Activated naive CD8-positive, alpha-beta T cell treated with anti-CD3 and anti-CD28 coated beads for 36 hours (primary cell): ENCODE results near the gene CLCN4. TPM values are rescaled to one million over a fixed set of nuclear protein-coding genes. Genes with fewer than 3 reads are reported as not detected.

ENCODE experiments used
- DNase-seq: peaks from one replicate; pipeline ENCODE4 v3.0.0; 2021
- H3K27ac Mint-ChIP-seq: one replicate; pipeline ENCODE4 v1.8.0; 2022; ENCODE audit warnings: mild to moderate bottlenecking, moderate library complexity, mixed read lengths
- H3K27me3 Mint-ChIP-seq: one replicate; pipeline ENCODE4 v1.8.0; 2022; ENCODE audit warnings: mild to moderate bottlenecking, mixed read lengths
- H3K36me3 Mint-ChIP-seq: one replicate; pipeline ENCODE4 v1.8.0; 2021; ENCODE audit warnings: mild to moderate bottlenecking, mixed read lengths
- H3K4me1 Mint-ChIP-seq: one replicate; pipeline ENCODE4 v1.8.0; 2021; ENCODE audit warnings: mixed read lengths
- H3K4me3 Mint-ChIP-seq: one replicate; pipeline ENCODE4 v1.8.0; 2022; ENCODE audit warnings: mild to moderate bottlenecking, moderate library complexity, mixed read lengths
- H3K9me3 Mint-ChIP-seq: one replicate; pipeline ENCODE4 v1.8.0; 2022; ENCODE audit warnings: mixed read lengths
- total RNA-seq, 2 experiments: library from RNA; stranded (reverse); gene quantifications; one replicate each; pipeline ENCODE4 v1.2.3, GENCODE V29; 2021

The CLCN4 gene
- total RNA-seq, 2 experiments from 2014 or later, result 0.04 to 0.38 TPM

DNA sequence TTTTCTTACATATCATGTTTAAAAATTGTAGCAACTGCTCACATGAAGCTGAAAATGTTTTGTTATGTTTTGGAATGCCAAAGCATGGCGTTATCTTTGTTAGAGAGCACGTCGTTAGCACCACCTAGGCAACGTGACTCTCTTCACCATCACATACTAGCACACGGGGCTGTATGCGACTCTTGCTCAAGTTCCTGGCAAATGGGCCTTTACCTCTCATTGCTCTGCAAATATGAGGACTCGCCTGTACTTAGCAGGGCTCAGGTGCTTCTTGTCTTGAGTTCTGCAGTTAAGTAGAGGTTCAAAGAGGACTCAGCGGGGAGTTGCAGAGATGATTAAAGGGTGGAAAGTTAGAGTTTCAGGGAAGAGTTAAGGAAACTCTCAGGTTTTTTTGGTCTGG lies 59.4 kb downstream of the CLCN4 start:
- Mint-ChIP-seq H3K4me3 (no peak overlapping the region), H3K36me3 (no peaks in the 10 kb centered on the region), H3K9me3 (no peaks in the 10 kb centered on the region), H3K27me3 (no peaks in the 10 kb centered on the region), H3K4me1 (no peaks in the 10 kb centered on the region), H3K27ac (no peak overlapping the region)
- no peak for DNase-seq

DNA sequence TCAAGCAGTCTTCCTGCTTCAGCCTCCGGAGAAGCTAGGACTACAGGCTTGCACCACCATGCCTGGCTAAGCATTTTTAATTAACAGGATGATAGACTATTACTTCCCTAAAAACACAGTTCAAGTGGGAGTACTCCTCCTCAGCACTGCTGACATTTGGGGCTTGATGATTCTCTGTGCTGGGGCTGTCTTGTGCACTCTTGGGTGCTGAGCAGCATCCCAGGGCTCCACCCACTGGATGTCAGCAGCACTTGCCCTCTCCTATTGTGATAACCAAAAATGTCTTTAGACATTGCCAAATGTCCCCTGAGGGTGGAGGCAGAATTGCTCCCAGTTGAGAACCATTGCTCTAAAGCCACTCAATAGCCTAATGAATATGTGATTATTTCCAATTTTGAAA lies 60.4 kb downstream of the CLCN4 start:
- DNase-seq, result no peak
- Mint-ChIP-seq H3K27me3 (no peaks in the 10 kb centered on the region), H3K36me3 (no peaks in the 10 kb centered on the region), H3K27ac (no peak overlapping the region), H3K4me1 (no peaks in the 10 kb centered on the region), H3K9me3 (no peaks in the 10 kb centered on the region), H3K4me3 (no peak overlapping the region)

DNA sequence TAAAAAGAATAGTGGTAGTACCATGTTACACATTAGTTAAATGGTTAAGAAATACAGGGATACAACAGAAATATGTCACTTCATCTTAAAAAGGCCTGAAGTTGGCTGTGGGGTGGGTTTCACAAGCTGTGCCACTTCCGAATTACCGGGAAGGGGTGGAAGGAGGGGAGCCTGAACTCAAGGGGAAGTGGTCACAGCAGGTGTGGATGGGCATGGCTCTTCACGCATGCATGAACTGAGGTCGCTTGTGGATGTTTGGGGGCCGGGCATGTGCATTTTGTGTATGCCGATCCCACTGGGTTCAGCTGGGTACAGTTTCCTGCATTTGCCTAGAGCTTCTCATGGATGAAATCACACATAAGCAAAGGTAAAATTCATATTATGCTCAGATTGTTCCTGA lies 64.9 kb downstream of the CLCN4 start:
- H3K36me3 Mint-ChIP-seq, result no peaks in the 10 kb centered on the region
- H3K4me1 Mint-ChIP-seq, result no peaks in the 10 kb centered on the region
- no peak overlapping the region for H3K27ac Mint-ChIP-seq
- no peaks in the 10 kb centered on the region for H3K9me3 Mint-ChIP-seq
- no peak for DNase-seq
- no peaks in the 10 kb centered on the region for H3K27me3 Mint-ChIP-seq
- no peak overlapping the region for H3K4me3 Mint-ChIP-seq

DNA sequence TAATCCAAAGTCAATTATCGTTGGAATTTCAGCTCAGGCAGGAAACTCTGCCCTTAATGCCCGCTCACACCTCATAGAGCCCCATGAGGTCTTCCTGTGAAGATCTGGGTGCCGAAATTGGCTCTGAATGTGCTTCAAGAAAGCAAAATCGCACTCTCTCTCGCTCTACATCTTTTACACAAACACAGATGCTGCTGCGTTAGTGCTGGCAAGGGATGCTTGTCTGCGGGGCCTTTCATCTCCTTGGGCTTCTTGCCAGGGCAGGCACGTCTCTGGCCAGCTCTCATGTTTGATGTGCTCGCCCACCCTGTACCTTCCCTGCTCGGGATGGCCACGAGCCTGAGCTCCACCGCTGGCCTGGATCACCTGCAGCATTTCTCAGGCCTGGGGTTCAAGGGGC lies 66.5 kb downstream of the CLCN4 start:
- Mint-ChIP-seq H3K27me3 (no peaks in the 10 kb centered on the region), H3K9me3 (no peaks in the 10 kb centered on the region), H3K27ac (no peak overlapping the region), H3K36me3 (no peaks in the 10 kb centered on the region), H3K4me3 (no peak overlapping the region), H3K4me1 (no peaks in the 10 kb centered on the region)
- DNase-seq, result no peak

DNA sequence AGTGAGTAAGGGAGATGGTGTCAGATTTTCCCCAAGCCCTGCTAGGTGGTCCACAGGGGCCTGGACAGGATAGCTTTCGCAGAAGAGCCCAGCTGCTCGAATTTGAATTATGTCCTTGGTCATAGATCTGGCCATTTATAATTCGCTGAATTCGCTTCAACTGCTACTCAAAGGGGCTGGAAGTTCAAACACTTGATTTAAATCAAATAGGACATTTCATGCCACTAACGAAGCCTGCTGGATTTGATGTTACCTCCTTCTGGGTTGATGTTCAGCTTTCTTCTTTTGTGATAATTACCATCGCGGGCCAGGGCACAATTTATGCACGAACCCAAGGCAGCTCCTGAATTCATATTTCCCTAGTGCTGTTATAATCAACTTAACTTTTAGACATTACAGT lies 67.0 kb downstream of the CLCN4 start:
- no peak for DNase-seq
- Mint-ChIP-seq H3K27me3 (no peaks in the 10 kb centered on the region), H3K36me3 (no peaks in the 10 kb centered on the region), H3K4me1 (no peaks in the 10 kb centered on the region), H3K4me3 (no peak overlapping the region), H3K27ac (no peak overlapping the region), H3K9me3 (no peaks in the 10 kb centered on the region)

DNA sequence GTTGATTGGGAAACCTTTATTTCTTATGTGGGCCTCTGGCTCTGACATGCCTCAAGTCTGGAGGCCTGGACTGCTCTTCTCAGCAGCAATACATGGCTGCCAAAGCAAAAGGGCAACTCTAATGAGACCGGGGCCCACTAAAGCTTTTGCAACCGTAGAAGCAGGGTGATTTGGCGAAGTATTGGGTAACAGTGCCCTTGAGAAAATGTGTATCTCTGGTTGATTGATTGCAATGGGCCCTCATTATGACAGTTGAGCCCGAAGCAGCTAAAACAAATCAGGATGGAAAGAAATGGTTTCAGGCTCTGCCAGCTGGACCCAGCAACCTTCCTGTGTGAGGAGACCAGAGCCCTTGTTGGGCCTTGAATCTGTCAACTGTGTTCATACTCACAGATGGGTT lies 73.4 kb downstream of the CLCN4 start:
- Mint-ChIP-seq H3K27me3 (no peaks in the 10 kb centered on the region), H3K4me3 (no peak overlapping the region)

DNA sequence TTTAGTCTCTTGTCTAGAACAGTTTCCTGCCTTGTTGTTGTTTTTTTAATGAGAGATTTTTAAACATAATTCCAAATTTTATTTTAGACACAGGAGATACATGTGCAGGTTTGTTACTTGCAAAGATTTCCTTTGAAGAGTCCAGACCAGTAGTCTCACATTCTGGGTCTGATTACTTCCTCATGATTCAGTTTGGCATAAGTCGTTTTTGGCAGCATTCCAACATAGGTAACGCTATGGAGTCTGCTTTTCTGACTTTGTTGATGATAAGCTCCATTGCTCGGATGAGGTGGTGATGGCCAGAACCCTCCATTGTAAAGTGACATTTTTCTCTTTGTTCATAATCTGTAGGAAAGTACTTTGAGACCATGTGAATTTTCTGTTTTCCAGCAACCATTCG lies 74.7 kb downstream of the CLCN4 start:
- Mint-ChIP-seq H3K4me1 (no peaks in the 10 kb centered on the region), H3K4me3 (no peak overlapping the region), H3K9me3 (no peaks in the 10 kb centered on the region), H3K27me3 (no peaks in the 10 kb centered on the region), H3K36me3 (no peaks in the 10 kb centered on the region), H3K27ac (no peak overlapping the region)
- no peak for DNase-seq

More for the DNA sequence above, 73.4 kb downstream of the CLCN4 start:
- DNase-seq, result no peak
- H3K36me3 Mint-ChIP-seq, result no peaks in the 10 kb centered on the region
- no peak overlapping the region for H3K27ac Mint-ChIP-seq
- no peaks in the 10 kb centered on the region for H3K9me3 Mint-ChIP-seq
- no peaks in the 10 kb centered on the region for H3K4me1 Mint-ChIP-seq

DNA sequence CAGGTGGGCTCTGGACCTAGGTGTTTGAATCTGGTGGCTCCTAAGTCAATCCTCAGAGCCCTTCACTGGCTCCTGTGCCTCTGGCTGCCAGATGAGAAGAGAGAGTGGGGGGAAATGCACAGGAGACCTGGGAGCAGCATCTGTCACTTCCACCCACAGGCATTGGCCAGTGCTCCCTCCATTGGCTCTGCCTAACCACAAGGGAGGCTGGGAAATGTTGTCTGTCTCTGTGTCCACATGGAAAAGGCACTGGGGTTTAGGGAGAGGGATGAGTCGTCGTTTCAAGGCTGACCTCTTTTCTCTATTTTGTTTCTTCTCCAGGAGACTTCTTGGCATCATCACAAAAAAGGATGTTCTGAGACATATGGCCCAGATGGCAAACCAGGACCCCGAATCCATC lies 76.4 kb downstream of the CLCN4 start:
- no peaks in the 10 kb centered on the region for H3K9me3 Mint-ChIP-seq
- no peaks in the 10 kb centered on the region for H3K4me1 Mint-ChIP-seq
- no peak for DNase-seq
- H3K27ac Mint-ChIP-seq, result no peak overlapping the region
- H3K36me3 Mint-ChIP-seq, result no peaks in the 10 kb centered on the region
- no peaks in the 10 kb centered on the region for H3K27me3 Mint-ChIP-seq
- no peak overlapping the region for H3K4me3 Mint-ChIP-seq

DNA sequence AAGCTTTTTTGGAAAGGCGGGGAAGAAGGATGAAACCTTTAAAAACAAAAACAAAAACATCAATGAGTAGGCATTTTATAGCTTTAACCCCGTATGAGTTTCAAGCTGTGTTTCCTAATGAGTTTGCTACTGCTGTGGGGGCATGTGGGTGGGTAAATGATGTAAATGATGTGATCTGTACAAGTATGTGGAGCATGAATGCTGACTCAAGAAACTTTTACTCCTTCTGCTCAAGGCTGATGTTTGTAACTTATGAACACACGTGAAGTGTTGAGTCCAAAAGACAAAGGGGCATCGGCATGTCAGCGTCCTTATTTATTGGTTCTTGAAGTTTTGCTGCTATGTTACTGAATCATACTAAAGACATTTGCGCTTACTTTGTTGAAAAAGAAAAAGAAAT lies 76.9 kb downstream of the CLCN4 start:
- H3K4me1 Mint-ChIP-seq, result no peaks in the 10 kb centered on the region
- H3K9me3 Mint-ChIP-seq, result no peaks in the 10 kb centered on the region
- no peak overlapping the region for H3K4me3 Mint-ChIP-seq
- no peaks in the 10 kb centered on the region for H3K27me3 Mint-ChIP-seq
- DNase-seq, result no peak
- no peak overlapping the region for H3K27ac Mint-ChIP-seq
- no peaks in the 10 kb centered on the region for H3K36me3 Mint-ChIP-seq

DNA sequence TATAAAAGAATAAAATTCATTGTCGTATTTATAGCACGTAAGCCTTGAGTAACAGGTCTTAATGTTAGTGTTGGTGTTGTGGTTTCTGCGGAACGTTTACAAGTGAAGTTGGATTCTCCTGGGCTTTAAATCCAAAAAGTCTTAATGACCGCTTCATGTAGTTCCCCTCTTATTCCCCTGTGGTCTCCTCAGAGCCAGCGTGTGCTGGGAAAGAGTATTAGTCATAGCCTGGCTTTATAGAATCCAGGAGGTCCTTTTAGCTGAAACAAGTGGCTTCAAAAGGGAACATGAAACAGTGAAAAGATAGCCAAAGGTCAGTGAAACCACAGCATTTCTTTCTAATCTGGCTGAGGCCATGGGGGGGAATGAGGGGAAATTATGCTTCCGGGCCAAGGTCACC lies 79.1 kb downstream of the CLCN4 start:
- no peaks in the 10 kb centered on the region for H3K4me1 Mint-ChIP-seq
- H3K9me3 Mint-ChIP-seq, result no peaks in the 10 kb centered on the region
- no peaks in the 10 kb centered on the region for H3K27me3 Mint-ChIP-seq
- H3K27ac Mint-ChIP-seq, result no peak overlapping the region
- no peaks in the 10 kb centered on the region for H3K36me3 Mint-ChIP-seq
- H3K4me3 Mint-ChIP-seq, result no peak overlapping the region
- no peak for DNase-seq

DNA sequence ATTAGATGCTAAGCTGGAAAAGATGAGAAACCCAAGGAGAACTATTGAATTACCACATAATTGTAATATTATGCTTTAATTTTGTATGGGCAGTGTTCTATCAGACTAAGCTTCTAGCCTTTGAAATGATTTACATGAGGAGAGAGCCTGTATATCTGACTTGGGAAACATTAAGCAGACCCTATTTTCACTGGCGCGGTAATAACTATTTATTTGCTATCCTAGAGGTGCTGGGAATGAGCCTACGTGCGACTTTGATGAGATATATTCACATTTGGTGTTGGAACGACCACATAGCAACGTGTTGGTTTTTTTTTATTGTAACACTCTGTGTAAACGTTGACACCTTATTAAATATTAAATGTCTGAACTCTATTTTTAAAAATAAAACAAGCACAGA lies 80.5 kb downstream of the CLCN4 start:
- no peak for DNase-seq
- Mint-ChIP-seq H3K9me3 (no peaks in the 10 kb centered on the region), H3K27ac (no peak overlapping the region), H3K27me3 (no peaks in the 10 kb centered on the region), H3K4me3 (no peak overlapping the region), H3K4me1 (no peaks in the 10 kb centered on the region), H3K36me3 (no peaks in the 10 kb centered on the region)

DNA sequence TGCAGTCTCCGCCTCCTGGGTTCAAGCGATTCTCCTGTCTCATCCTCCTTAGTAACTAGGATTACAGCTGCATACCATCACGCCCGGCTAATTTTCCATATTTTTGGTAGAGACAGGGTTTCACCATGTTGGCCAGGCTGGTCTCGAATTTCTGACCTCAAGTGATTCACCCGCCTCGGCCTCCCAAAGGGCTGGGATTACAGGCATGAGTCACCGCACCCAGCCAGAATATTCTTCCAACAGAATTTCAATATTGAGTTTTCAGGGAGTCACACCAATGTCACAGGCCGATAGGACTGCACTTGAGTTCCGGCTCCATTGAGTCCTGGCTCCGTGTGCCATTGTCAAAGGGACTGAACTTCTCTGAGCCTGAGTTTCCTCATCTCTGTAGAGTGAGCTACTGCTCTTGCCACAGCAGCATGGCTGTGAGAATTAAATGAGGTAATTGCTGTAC lies 82.9 kb downstream of the CLCN4 start:
- Mint-ChIP-seq H3K27ac (no peak overlapping the region), H3K36me3 (no peaks in the 10 kb centered on the region), H3K9me3 (no peaks in the 10 kb centered on the region), H3K4me1 (no peaks in the 10 kb centered on the region), H3K27me3 (no peaks in the 10 kb centered on the region), H3K4me3 (no peak overlapping the region)
- no peak for DNase-seq

DNA sequence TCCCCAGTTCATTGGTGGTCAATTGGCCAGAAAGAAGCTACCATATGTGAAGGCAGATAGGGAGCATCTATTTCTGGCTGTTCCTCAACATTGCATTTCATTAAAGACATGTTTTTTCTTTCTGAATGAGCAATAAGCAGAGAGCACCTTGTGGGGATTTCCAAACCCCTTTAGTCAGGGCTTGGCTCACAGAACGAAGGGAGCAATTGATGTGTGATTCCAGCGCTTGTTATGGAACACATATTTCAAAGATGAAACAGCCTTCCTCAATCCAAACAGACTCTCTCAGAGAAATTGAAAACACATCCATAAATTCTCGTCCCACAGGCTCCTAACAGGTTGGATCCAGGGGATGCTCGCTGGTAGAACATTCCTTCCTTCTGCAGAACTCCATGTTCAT lies 84.1 kb downstream of the CLCN4 start:
- no peaks in the 10 kb centered on the region for H3K9me3 Mint-ChIP-seq
- H3K36me3 Mint-ChIP-seq, result no peaks in the 10 kb centered on the region
- H3K4me1 Mint-ChIP-seq, result no peaks in the 10 kb centered on the region
- H3K4me3 Mint-ChIP-seq, result no peak overlapping the region
- no peak overlapping the region for H3K27ac Mint-ChIP-seq
- H3K27me3 Mint-ChIP-seq, result no peaks in the 10 kb centered on the region
- no peak for DNase-seq

DNA sequence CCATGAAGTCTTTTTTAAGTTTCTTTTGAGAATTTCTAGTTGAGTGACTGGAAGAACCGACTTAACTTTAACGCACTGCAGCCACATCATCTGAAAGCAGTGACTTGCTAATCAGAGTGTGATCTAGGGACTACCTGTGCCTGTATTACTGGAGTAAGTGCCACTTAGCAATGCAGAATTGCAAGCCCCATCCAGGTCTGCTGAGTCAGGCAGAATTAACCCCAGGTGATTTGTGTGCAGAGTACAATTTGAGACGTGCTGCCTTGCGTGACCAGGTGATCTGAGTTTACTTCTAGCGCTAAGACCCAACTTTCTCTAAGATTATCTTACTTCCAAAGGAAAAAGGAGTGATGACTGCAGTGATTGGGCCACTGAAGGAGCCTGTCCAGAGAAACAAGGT lies 85.3 kb downstream of the CLCN4 start:
- Mint-ChIP-seq H3K9me3 (no peaks in the 10 kb centered on the region), H3K27me3 (no peaks in the 10 kb centered on the region), H3K36me3 (peaks cover 2% of the 10 kb centered on the region), H3K27ac (no peak overlapping the region), H3K4me1 (no peaks in the 10 kb centered on the region), H3K4me3 (no peak overlapping the region)
- no peak for DNase-seq

DNA sequence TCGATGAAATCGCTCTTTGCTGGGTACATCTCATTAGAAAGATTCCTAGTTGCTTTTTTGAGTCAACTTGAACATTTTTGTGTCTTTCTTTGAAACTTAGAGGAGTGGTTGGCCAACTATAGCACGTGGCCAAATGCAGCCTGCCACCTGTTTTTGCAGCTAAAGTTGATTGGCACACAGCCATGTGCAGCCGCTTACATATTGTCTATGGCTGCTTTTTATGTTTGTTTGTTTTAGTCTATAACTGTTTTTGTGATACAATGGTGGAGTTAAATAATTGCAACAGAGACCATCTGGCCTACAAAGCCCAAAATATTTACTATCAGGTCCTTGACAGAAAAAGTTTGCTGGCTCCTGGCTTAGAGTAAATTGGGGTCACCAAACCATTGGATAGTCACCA lies 86.3 kb downstream of the CLCN4 start:
- Mint-ChIP-seq H3K27me3 (no peaks in the 10 kb centered on the region), H3K4me3 (no peak overlapping the region), H3K27ac (no peak overlapping the region), H3K36me3 (peaks cover 2% of the 10 kb centered on the region), H3K4me1 (no peaks in the 10 kb centered on the region), H3K9me3 (no peaks in the 10 kb centered on the region)
- DNase-seq, result no peak

DNA sequence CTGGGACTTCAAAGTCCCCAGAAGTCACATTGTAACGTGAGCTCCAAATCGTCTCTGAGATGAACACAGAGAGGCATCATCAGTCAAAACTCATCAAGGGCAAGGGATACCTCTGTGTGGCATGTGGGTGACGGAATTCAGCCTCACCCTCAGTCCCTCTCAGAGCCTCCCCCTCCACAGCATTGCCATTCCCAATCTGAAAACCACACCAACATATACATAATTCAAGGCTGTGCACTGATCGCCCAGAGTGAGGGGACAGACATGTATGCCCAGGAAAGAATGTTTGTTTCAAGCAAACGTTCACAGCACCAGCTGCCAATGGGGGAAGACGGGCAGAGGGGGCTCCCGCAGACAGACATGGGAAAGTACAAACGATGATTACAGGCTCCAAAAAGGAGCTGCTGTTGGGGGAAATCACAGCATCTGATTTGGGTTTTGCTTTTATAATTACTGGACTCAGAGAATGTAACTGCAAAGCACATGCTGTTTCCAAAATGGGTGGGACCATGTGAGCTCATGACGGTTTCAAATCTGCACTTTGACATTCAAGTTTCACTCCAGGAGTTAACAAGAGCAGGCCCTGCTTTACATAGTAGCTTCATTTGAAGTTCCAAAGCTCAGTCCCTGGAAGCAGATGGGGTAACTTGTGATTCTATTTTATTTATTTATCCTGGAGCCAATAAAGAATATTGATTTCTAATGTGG lies 88.3 kb downstream of the CLCN4 start:
- Mint-ChIP-seq H3K4me1 (no peaks in the 10 kb centered on the region), H3K9me3 (no peaks in the 10 kb centered on the region), H3K27ac (no peak overlapping the region), H3K27me3 (no peaks in the 10 kb centered on the region), H3K36me3 (peaks cover 2% of the 10 kb centered on the region), H3K4me3 (no peak overlapping the region)
- no peak for DNase-seq
